Camera-type eye (tissue), 1 donor: Measurements from ENCODE around the gene RPS6KB1. TPM values are rescaled to one million over a fixed set of nuclear protein-coding genes. Genes with fewer than 3 reads are reported as not detected.

ENCODE experiments used
- total RNA-seq: library from RNA; depleted of rRNA; stranded (reverse); fragments of >200 nt; gene quantifications from one replicate; pipeline ENCODE4 v1.2.3, GENCODE V29; 2014

RPS6KB1 gene
- 73.3 TPM for total RNA-seq

DNA sequence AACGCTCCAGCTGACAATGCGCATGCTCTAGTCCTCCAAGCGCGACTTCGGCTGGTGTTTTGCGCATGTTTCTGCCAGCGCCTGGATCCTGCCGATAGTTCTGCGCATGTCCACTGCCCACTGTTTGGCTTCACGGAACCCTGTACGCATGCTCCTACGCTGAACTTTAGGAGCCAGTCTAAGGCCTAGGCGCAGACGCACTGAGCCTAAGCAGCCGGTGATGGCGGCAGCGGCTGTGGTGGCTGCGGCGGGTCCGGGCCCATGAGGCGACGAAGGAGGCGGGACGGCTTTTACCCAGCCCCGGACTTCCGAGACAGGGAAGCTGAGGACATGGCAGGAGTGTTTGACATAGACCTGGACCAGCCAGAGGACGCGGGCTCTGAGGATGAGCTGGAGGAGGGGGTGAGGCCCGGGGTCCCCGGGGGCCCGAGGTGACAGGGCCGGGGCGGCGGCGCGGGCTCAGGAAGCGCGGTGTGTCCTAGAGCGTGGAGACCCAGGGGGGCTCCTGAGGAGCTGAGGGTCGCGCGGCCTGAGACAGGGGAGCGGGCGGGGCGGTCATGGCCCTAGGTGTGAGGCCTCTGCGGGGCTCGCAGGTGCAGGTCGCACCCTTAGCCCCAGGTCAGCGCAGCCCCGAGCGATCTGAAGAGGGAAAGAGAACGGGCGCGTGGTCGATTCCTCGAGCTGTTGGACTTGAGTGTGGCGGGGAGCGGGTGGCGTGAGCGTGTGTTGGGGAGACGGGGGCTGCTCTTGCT lies at the start of gene RPS6KB1, which contains the start of gene TUBD1:
TSS of gene RPS6KB1 (plus strand) at position 198 of the 752 bp plus-strand sequence. CDS start at position 262, 64 bp downstream.
TSS of gene TUBD1 (minus strand) at position 20 of the 752 bp plus-strand sequence. CDS start 1,941 bp downstream, outside the sequence.

DNA sequence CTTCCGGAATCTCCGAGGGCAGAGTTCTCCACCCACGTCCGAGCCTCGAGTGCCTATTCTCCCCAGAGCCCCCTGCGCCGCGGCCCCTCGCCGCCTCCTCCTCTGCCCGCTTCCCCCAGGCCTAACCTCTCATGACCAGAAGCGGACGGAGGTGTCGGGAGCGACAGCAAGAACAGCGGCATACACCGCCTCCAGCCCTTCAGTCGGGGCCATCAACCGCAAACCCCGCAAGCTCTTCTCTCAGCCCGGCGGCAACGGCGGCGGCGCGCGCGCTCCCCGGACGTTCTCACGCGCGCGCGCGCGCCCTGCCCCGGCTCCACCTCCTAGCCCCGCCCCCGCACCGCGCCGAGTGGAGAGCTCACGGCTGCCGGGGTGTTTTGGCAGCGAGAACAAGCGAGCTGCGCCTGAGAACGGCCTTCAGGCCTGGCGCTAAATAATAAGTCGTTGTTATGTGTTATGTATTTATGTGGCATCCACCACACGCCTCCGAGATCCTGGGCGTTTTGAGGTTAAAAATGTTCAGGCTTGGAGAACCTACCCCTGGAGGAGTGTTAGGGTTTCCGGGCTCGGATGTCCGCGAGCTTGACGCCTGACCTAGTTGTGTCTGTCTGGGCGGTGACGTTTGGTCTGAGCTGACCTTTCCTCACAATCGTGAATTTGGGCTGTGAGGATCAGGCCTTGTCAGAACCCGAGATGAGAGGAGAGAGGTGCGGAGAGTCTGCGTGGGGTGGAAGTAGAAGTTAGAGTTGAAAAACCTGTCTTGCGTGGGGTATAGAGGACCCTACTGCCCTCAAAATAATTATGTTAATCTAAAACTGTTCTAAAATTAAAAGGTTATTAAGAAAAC lies 71.8 kb downstream of the RPS6KB1 start, which contains the start of gene RNFT1:
TSS of gene RNFT1 (minus strand) at position 259 of the 847 bp plus-strand sequence. CDS start at position 182, 77 bp downstream.

Other genes with a start within 250 kb of the RPS6KB1 start
- gene PTRH2, start 185.7 kb upstream of the RPS6KB1 start, total RNA-seq: 19.7 TPM
- 213 TPM for gene VMP1, start 185.5 kb upstream of the RPS6KB1 start, total RNA-seq
- 19.2 TPM for gene TUBD1, start 178 bp upstream of the RPS6KB1 start, total RNA-seq
- gene RNFT1, start 71.6 kb downstream of the RPS6KB1 start, total RNA-seq: 28.0 TPM
- 44.3 TPM for gene HEATR6, start 185.8 kb downstream of the RPS6KB1 start, total RNA-seq